ENCODE results near the gene HDAC7. TPM values are rescaled to one million over a fixed set of nuclear protein-coding genes. Genes with fewer than 3 reads are reported as not detected.

The HDAC7 gene
- total and polyA plus RNA-seq, 2 experiments from 2014 or later, result 41.3 to 60.1 TPM

DNA sequence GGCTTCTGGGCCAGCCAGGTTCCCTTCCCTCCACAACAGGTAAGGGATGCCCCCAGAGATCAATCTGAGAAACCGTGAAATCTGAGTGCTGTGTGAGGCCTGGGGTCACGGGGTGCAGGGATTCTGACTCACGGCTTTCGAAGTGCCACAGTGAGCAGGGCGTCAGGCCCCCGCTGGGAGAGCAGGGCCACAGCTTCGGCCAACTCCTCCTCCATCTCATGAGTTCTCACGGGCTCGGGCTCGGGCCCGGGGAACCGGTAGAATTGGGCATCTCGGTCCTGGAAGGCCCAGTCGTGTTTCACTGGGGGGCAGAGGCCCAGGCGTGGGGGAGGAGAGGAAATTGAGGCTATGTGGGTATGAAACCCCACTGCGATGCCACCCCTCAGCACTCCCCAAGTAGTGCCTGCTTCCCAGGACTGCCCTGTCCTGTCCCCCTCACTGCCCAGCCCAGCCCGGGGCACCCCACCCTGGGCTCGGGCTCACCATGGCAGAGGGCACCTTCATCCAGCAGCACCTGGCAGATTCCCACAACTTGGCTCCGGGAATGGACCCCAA, 68.7 kb downstream of the HDAC7 start:
- no peak overlapping the region for H2AFZ ChIP-seq
- H3K36me3 ChIP-seq (ENCODE audit: insufficient read depth), result no peaks in the 10 kb centered on the region
- H3K9me3 Mint-ChIP-seq, result no peaks in the 10 kb centered on the region
- no peaks in the 10 kb centered on the region for H3K9me2 ChIP-seq (ENCODE audit: insufficient read depth)
- no peaks in the 10 kb centered on the region for H3F3A ChIP-seq (replicated peaks; ENCODE audit: low read depth)
- H3K27ac Mint-ChIP-seq, result no peak overlapping the region
- H3K27me3 Mint-ChIP-seq (ENCODE audit: insufficient read depth, low read depth, poor library complexity), result peaks cover 14% of the 10 kb centered on the region
- no peak overlapping the region for H3K4me3 Mint-ChIP-seq
- no peaks in the 10 kb centered on the region for H3K79me2 ChIP-seq (replicated peaks; ENCODE audit: insufficient read depth)
- DNase-seq (ENCODE audit: low spot score) (no peak), ATAC-seq (no peak)
- H3K4me3 ChIP-seq, result no peak overlapping the region
- H3K4me1 ChIP-seq (ENCODE audit: insufficient read depth), result peaks cover 16% of the 10 kb centered on the region
- H4K20me1 ChIP-seq (replicated peaks; ENCODE audit: insufficient read depth), result no peaks in the 10 kb centered on the region
- H3K27ac ChIP-seq (ENCODE audit: low read depth), result no peak overlapping the region
- peaks cover 4% of the 10 kb centered on the region; the same call in 1 of the 3 replicates for H3K36me3 Mint-ChIP-seq (ENCODE audit: low read depth)
- TF ChIP-seq STAT1 (IDR thresholded peaks at IDR 0.05; ENCODE audit: unreplicated experiment) (no peak), EZH2phosphoT487 (IDR thresholded peaks at IDR 0.05; ENCODE audit: unreplicated experiment) (no peak), POLR2AphosphoS5 (IDR thresholded peaks at IDR 0.05; ENCODE audit: low read depth) (no peak), EZH2 (IDR thresholded peaks at IDR 0.05; ENCODE audit: low read depth, unreplicated experiment) (no peak), CREB1 (CRISPR knock-in tag; IDR thresholded peaks at IDR 0.05; ENCODE audit: low read depth) (no peak)
- TF ChIP-seq, protein P1, sequence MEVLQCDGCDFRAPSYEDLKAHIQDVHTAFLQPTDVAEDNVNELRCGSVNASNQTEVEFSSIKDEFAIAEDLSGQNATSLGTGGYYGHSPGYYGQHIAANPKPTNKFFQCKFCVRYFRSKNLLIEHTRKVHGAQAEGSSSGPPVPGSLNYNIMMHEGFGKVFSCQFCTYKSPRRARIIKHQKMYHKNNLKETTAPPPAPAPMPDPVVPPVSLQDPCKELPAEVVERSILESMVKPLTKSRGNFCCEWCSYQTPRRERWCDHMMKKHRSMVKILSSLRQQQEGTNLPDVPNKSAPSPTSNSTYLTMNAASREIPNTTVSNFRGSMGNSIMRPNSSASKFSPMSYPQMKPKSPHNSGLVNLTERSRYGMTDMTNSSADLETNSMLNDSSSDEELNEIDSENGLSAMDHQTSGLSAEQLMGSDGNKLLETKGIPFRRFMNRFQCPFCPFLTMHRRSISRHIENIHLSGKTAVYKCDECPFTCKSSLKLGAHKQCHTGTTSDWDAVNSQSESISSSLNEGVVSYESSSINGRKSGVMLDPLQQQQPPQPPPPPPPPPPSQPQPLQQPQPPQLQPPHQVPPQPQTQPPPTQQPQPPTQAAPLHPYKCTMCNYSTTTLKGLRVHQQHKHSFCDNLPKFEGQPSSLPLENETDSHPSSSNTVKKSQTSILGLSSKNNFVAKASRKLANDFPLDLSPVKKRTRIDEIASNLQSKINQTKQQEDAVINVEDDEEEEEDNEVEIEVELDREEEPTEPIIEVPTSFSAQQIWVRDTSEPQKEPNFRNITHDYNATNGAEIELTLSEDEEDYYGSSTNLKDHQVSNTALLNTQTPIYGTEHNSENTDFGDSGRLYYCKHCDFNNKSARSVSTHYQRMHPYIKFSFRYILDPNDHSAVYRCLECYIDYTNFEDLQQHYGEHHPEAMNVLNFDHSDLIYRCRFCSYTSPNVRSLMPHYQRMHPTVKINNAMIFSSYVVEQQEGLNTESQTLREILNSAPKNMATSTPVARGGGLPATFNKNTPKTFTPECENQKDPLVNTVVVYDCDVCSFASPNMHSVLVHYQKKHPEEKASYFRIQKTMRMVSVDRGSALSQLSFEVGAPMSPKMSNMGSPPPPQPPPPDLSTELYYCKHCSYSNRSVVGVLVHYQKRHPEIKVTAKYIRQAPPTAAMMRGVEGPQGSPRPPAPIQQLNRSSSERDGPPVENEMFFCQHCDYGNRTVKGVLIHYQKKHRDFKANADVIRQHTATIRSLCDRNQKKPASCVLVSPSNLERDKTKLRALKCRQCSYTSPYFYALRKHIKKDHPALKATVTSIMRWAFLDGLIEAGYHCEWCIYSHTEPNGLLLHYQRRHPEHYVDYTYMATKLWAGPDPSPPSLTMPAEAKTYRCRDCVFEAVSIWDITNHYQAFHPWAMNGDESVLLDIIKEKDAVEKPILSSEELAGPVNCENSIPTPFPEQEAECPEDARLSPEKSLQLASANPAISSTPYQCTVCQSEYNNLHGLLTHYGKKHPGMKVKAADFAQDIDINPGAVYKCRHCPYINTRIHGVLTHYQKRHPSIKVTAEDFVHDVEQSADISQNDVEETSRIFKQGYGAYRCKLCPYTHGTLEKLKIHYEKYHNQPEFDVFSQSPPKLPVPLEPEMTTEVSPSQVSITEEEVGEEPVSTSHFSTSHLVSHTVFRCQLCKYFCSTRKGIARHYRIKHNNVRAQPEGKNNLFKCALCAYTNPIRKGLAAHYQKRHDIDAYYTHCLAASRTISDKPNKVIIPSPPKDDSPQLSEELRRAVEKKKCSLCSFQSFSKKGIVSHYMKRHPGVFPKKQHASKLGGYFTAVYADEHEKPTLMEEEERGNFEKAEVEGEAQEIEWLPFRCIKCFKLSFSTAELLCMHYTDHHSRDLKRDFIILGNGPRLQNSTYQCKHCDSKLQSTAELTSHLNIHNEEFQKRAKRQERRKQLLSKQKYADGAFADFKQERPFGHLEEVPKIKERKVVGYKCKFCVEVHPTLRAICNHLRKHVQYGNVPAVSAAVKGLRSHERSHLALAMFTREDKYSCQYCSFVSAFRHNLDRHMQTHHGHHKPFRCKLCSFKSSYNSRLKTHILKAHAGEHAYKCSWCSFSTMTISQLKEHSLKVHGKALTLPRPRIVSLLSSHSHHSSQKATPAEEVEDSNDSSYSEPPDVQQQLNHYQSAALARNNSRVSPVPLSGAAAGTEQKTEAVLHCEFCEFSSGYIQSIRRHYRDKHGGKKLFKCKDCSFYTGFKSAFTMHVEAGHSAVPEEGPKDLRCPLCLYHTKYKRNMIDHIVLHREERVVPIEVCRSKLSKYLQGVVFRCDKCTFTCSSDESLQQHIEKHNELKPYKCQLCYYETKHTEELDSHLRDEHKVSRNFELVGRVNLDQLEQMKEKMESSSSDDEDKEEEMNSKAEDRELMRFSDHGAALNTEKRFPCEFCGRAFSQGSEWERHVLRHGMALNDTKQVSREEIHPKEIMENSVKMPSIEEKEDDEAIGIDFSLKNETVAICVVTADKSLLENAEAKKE (CRISPR knock-in tag; IDR thresholded peaks at IDR 0.05), result no peak
- peaks cover 48% of the 10 kb centered on the region for H3K4me1 Mint-ChIP-seq
- no peaks in the 10 kb centered on the region for H3K27me3 ChIP-seq (ENCODE audit: insufficient read depth)
- H3K4me2 ChIP-seq, result no peak overlapping the region

Data from GM23338 (cell line).